Mesothelial cell of epicardium (in vitro differentiated cells): Measurements from ENCODE around the gene NDRG2. TPM values are rescaled to one million over a fixed set of nuclear protein-coding genes. Genes with fewer than 3 reads are reported as not detected.

Source experiments
- DNase-seq, 2 experiments: peaks; one replicate each; pipeline ENCODE4 v3.0.0; 2021; ENCODE audit warnings: low spot score in 2 of 2; ENCODE audit not compliant: unreplicated experiment in 2 of 2
- H3K27ac Mint-ChIP-seq: 2 replicates; pipeline ENCODE4 v1.8.0; 2021; ENCODE audit warnings: mixed read lengths
- H3K27me3 Mint-ChIP-seq: 2 replicates; pipeline ENCODE4 v1.8.0; 2021; ENCODE audit warnings: low read depth, mixed read lengths
- H3K36me3 Mint-ChIP-seq: 2 replicates; pipeline ENCODE4 v1.8.0; 2021; ENCODE audit warnings: mixed read lengths
- H3K4me1 Mint-ChIP-seq: 2 replicates; pipeline ENCODE4 v1.8.0; 2021; ENCODE audit warnings: mixed read lengths
- H3K4me3 Mint-ChIP-seq: 2 replicates; pipeline ENCODE4 v1.8.0; 2021; ENCODE audit warnings: mild to moderate bottlenecking, moderate library complexity, mixed read lengths
- H3K9me3 Mint-ChIP-seq: 2 replicates; pipeline ENCODE4 v1.8.0; 2021; ENCODE audit warnings: mixed read lengths
- total RNA-seq: library from RNA; stranded (reverse); gene quantifications from 3 replicates; pipeline ENCODE4 v1.2.1, GENCODE V29; 2021
- TF ChIP-seq, protein P1 (sequence below): fragments of 200-600 bp; sonication (generic); IDR thresholded peaks from one replicate; pipeline ENCODE4 v1.5.0; 2021; ENCODE audit warnings: antibody characterized with exemption; ENCODE audit not compliant: unreplicated experiment

NDRG2 gene
- total RNA-seq, 1 donor from 2014 or later, result 104 TPM

DNA sequence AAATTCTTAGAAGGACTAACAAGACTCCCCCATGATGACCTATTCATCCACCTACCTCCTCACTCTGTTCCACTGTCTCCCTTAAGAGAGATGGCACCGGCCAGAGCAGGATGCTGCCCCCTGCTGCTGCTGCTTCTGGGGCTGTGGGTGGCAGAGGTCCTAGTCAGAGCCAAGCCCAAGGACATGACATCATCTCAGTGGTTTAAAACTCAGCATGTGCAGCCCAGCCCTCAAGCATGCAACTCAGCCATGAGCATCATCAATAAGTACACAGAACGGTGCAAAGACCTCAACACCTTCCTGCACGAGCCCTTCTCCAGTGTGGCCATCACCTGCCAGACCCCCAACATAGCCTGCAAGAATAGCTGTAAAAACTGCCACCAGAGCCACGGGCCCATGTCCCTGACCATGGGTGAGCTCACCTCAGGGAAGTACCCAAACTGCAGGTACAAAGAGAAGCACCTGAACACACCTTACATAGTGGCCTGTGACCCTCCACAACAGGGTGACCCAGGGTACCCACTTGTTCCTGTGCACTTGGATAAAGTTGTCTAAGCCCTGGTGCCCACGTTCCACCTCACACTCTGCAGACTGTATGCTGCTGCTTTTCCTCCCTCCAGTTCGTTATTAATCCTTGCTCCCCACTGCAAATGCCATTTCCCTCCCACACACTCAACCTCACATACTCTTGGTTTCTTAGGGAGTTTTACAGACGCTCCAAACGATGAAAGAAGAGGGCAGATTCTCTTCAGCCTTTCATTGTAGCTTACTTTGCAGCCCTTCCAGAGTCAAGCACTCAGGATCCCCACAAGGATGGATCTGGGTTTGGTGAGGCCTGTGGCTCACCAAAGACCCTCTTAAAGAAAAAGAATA, 33.2 kb upstream of the NDRG2 start, which contains the start of gene RNASE8:
TSS of gene RNASE8 (plus strand) at position 20 of the 873 bp plus-strand sequence. CDS start at position 91, 71 bp downstream.
- Mint-ChIP-seq H3K27me3 (no peaks in the 10 kb centered on the region), H3K4me1 (peaks cover 13% of the 10 kb centered on the region), H3K9me3 (no peaks in the 10 kb centered on the region), H3K4me3 (no peak within 1 kb of the TSS), H3K27ac (no peak within 1 kb of the TSS), H3K36me3 (no peaks in the 10 kb centered on the region)
- TF ChIP-seq, protein P1, sequence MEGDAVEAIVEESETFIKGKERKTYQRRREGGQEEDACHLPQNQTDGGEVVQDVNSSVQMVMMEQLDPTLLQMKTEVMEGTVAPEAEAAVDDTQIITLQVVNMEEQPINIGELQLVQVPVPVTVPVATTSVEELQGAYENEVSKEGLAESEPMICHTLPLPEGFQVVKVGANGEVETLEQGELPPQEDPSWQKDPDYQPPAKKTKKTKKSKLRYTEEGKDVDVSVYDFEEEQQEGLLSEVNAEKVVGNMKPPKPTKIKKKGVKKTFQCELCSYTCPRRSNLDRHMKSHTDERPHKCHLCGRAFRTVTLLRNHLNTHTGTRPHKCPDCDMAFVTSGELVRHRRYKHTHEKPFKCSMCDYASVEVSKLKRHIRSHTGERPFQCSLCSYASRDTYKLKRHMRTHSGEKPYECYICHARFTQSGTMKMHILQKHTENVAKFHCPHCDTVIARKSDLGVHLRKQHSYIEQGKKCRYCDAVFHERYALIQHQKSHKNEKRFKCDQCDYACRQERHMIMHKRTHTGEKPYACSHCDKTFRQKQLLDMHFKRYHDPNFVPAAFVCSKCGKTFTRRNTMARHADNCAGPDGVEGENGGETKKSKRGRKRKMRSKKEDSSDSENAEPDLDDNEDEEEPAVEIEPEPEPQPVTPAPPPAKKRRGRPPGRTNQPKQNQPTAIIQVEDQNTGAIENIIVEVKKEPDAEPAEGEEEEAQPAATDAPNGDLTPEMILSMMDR, result no peak
- DNase-seq, result no peak

DNA sequence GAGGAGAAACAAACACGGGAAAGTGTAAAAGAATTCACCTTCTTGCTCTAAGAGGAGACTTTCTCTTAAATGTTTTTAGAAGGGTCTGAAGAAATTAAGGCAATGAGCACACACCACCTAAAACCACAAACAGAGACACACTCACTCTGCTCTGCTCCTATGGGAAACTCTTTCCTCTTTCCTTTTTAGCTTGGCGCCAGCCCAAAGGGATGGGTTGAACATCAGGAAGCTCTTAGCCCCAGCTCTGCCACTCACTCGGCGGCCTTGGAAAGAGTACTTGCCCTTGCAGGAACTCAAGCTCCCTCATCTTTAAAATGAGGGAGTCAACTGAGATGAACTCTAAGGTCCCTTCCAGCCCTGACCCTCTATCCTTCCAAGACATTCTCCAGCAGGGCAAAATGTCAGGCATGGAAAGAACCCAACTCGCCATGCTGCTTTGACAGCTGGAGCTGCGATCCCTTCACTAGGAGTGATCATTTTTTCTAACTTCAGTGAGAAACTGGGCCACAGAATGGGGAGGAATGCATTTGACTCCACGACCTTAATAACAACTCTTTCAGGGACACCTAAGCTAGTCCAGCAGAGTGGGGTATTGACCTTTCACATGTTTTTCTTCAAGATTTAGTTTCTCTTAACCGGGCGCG, 31.8 kb upstream of the NDRG2 start:
- TF ChIP-seq, protein P1, result no peak
- Mint-ChIP-seq H3K36me3 (no peaks in the 10 kb centered on the region), H3K9me3 (no peaks in the 10 kb centered on the region), H3K4me3 (no peak overlapping the region), H3K27ac (no peak overlapping the region), H3K27me3 (no peaks in the 10 kb centered on the region), H3K4me1 (peaks cover 12% of the 10 kb centered on the region)
- no peak for DNase-seq

DNA sequence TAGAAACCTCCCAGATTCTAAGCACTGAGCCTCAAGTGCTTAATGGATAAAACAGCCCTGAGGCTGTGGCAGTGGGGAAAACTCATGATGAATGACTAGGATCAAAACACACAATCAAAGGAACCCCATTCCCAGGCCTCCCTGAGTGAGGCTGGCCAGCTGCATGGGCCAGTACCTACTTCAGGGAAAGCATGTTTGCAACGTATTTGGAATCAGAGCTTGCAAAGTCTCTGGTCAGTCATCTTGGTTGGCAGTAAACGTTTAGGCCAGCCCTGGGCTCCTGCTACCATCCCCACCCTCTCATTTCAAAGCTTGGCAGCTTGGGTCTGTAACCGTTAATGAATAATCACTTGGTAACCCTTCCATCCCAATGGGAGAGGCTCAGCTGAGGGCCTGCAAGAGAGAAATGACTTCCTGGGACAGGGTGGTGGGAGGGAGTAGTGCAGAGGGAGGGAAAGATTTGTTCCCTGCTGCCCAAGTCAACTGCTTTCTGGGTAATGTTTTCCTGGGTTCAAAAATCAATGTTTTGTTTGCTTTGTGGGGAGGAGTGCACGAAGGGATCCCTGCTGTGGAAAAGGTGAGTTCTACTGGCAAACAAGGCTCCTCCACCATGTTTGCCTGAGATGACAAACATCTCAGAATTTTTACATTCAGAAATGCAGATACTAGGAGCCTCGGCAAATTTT, 30.7 kb upstream of the NDRG2 start:
- TF ChIP-seq, protein P1, result no peak
- Mint-ChIP-seq H3K4me3 (no peak overlapping the region), H3K27ac (no peak overlapping the region), H3K36me3 (no peaks in the 10 kb centered on the region), H3K9me3 (no peaks in the 10 kb centered on the region), H3K4me1 (peaks cover 12% of the 10 kb centered on the region), H3K27me3 (no peaks in the 10 kb centered on the region)
- no peak for DNase-seq

DNA sequence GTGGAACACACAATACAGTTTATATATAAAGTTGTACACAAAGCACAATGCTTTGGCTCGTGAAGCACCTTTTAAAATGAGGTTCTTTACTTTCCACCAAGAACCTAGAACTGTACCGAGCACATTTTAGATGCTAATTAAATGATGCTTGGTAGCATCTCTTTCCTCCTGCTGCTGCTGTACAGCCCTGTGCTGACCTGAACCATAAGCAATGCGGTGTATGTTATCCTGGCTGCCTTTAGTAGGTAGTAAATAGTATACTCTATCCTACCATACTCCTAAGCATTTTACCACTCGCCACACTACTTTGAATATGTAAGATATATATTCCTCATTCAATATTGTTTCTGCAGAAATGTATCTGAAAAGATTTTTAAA, 29.9 kb upstream of the NDRG2 start:
- H3K4me3 Mint-ChIP-seq, result no peak overlapping the region
- no peak for DNase-seq
- TF ChIP-seq, protein P1, result no peak
- H3K27me3 Mint-ChIP-seq, result no peaks in the 10 kb centered on the region
- no peaks in the 10 kb centered on the region for H3K36me3 Mint-ChIP-seq
- no peak overlapping the region for H3K27ac Mint-ChIP-seq
- peaks cover 12% of the 10 kb centered on the region for H3K4me1 Mint-ChIP-seq
- H3K9me3 Mint-ChIP-seq, result no peaks in the 10 kb centered on the region

DNA sequence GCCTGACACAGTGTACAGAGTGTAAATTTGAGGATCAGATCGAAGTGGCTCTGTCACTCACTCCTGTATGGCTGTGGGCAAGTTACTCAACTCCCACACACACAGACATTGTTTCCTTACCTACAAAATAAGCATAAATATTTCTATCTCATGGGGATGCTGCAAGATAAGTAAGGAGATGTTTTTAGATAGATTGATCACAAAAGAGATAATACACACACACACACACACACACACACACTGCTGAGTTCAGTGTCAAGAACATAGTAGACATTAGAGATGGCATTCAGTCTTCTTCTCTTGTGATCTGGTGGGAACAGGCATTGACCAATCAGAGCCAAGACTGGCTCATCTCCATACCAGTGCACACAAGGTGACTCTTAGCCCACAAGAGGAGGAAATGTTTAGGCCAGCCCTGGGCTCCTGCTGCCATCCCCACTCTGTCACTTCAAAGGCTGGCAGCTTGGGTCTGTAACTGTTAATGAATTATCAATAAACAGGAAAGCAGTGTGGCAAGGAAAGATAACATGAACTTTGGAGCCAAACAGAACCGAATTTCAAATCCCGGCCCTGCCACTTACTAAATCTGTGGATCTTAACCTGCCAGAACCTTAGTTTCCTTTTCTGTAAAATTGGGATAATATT, 29.4 kb upstream of the NDRG2 start:
- peaks cover 12% of the 10 kb centered on the region for H3K4me1 Mint-ChIP-seq
- H3K27ac Mint-ChIP-seq, result no peak overlapping the region
- H3K27me3 Mint-ChIP-seq, result no peaks in the 10 kb centered on the region
- H3K4me3 Mint-ChIP-seq, result no peak overlapping the region
- no peaks in the 10 kb centered on the region for H3K36me3 Mint-ChIP-seq
- TF ChIP-seq, protein P1, result no peak
- no peaks in the 10 kb centered on the region for H3K9me3 Mint-ChIP-seq
- DNase-seq, result no peak
